Spleen (tissue), 11 donors: ENCODE data around the gene PLEKHJ1. TPM values are rescaled to one million over a fixed set of nuclear protein-coding genes. Genes with fewer than 3 reads are reported as not detected.

ENCODE experiments used
- DNase-seq: peaks from one replicate; pipeline ENCODE4 v3.0.0-alpha.2; 2020
- H3K27ac ChIP-seq, 8 donors: fragments of 200-600 bp; sonication (generic) in 7 of 8; 1 replicate in 4 of 8; 2 replicates in 4 of 8; pipeline versions ENCODE4 v1.5.0 to v1.8.0; 2016 to 2021; ENCODE audit warnings: inconsistent platforms in 4 of 8, mild to moderate bottlenecking in 4 of 8, moderate library complexity in 1 of 8
- H3K27me3 ChIP-seq, 7 donors: fragments of 200-600 bp; sonication (generic) in 6 of 7; replicated peaks in 1 of 7; 1 replicate in 4 of 7; 2 replicates in 3 of 7; pipeline versions ENCODE4 v1.5.0 to v1.8.0; 2016 to 2021; ENCODE audit warnings: inconsistent platforms in 3 of 7, mild to moderate bottlenecking in 1 of 7
- H3K36me3 ChIP-seq, 6 donors: fragments of 200-600 bp; sonication (generic) in 5 of 6; 1 replicate in 4 of 6; 2 replicates in 2 of 6; pipeline versions ENCODE4 v1.5.0 to v1.8.0; 2016 to 2021; ENCODE audit warnings: inconsistent platforms in 2 of 6
- H3K4me1 ChIP-seq, 6 donors: fragments of 200-600 bp; sonication (generic) in 5 of 6; 1 replicate in 3 of 6; 2 replicates in 3 of 6; pipeline versions ENCODE4 v1.5.0 to v1.8.0; 2016 to 2021; ENCODE audit warnings: inconsistent platforms in 3 of 6
- H3K4me3 ChIP-seq, 8 donors: fragments of 200-600 bp; sonication (generic) in 7 of 8; 1 replicate in 4 of 8; 2 replicates in 4 of 8; pipeline versions ENCODE4 v1.5.0 to v1.8.0; 2016 to 2021; ENCODE audit warnings: inconsistent platforms in 4 of 8, mild to moderate bottlenecking in 4 of 8, moderate library complexity in 2 of 8
- H3K9me3 ChIP-seq, 8 donors: fragments of 200-600 bp; sonication (generic) in 7 of 8; 1 replicate in 4 of 8; 2 replicates in 4 of 8; pipeline versions ENCODE4 v1.5.0 to v1.8.0; 2016 to 2021; ENCODE audit warnings: inconsistent platforms in 4 of 8
- CTCF ChIP-seq, 11 experiments: fragments of 200-600 bp in 7 of 11; fragments of 450-650 bp in 4 of 11; sonication (generic) in 4 of 11; IDR thresholded peaks in 8 of 11; conservative IDR thresholded peaks in 3 of 11; 1 replicate in 7 of 11; 2 replicates in 4 of 11; pipeline versions ENCODE4 v1.4.0 to v1.8.0; 2016 to 2021; ENCODE audit warnings: antibody characterized with exemption in 11 of 11, inconsistent platforms in 4 of 11, mild to moderate bottlenecking in 1 of 11
- POLR2A ChIP-seq, 3 donors: fragments of 450-650 bp; IDR thresholded peaks; one replicate each; pipeline ENCODE4 v1.5.1; 2017; ENCODE audit warnings: antibody characterized with exemption in 3 of 3, mild to moderate bottlenecking in 1 of 3
- POLR2AphosphoS5 ChIP-seq, 3 donors: sonication (generic); formaldehyde crosslinking; IDR thresholded peaks; one replicate each; pipeline ENCODE4 v1.5.1; 2017; ENCODE audit warnings: antibody characterized with exemption in 3 of 3
- WGBS, 5 donors: extraction: QIAGEN DNeasy Blood & Tissue Kit in 3 of 5; methylation state at CpG; one replicate each; pipeline versions ENCODE4 v1.1.5 to v1.1.7; 2013 to 2018; 5-methylcytosine and 5-hydroxymethylcytosine counted together
- intact Hi-C: fragments of 100-400 bp; cut with DNase I; formaldehyde crosslinking; loops from one replicate; pipeline ENCODE4 v1.15.0; 2023; ENCODE audit warnings: low total_unique reads
- polyA plus RNA-seq, 3 donors: library from polyadenylated mRNA; stranded (reverse); fragments of 200-250 nt; gene quantifications; one replicate each; pipeline ENCODE4 v1.2.1, GENCODE V29; 2013
- total RNA-seq, 7 donors: library from RNA; depleted of rRNA in 3 of 7; stranded (reverse); fragments of >200 nt in 3 of 7; fragmentation: NEBNext Ultra II Directional in 4 of 7; extraction: Animal tissue kit (Norgen Biotek cat#: 25700) in 4 of 7; gene quantifications; one replicate each; pipeline versions ENCODE4 v1.1.0 to v1.2.1, GENCODE V29; 2016 to 2021
- donor health status: healthy with polysubstance abuse.
- donor health status: DM: no; HTN: no; CAD: no; lungs with moderate emphysema.
- donor health status: DM: no; HTN: no; CAD: no.
- donor health status: Bipolar disorder and iron deficiency.
- donor health status: healthy.
- donor health status: DM: no; HTN: no; CAD: no.
- donor health status: DM: yes; HTN: yes; CAD: no.

The PLEKHJ1 gene
- total and polyA plus RNA-seq, 10 donors: 37.7 to 117 (median 57.4) TPM

DNA sequence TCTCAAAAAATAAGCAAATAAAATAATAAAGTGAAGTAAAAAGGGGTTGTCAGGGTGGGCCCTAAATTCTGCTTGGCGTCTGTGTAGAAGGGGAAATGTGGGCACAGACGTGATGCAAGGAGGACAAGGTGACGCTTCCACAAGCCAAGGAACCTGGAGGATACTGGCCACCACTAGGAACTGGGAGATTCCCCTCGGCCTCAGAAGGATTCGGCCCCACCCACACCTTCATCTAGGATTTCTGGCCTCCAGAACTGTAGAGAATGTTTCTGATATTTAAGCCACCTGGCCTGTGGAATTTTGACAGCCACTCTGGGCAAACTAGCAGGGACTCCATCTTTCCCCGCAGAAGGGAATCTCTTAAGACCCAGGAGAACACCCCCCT lies 1.1 kb downstream of the PLEKHJ1 start:
- WGBS, 5 donors: 45 to 76% (median 59%) methylated on average over 6 of the region's 6 CpGs
- no peak for DNase-seq
- H3K4me1 ChIP-seq: peaks cover 34 to 82% (median 56%) of the 10 kb centered on the region in 6 donors
- H3K27ac ChIP-seq: peak overlapping the region in 6 of 8 donors; percentile 96 to 100 (median 99)
- peak overlapping the region; percentile 74 to 98 (median 94) for H3K4me3 ChIP-seq
- no peaks in the 10 kb centered on the region for H3K27me3 ChIP-seq
- H3K36me3 ChIP-seq: peaks cover 0 to 45% (median 32%) of the 10 kb centered on the region in 6 donors
- intact Hi-C loops: loop anchor here (5.0 to 10.0 kb wide), 2 partner anchors 70 to 157 kb away; partner anchors contain the start of gene DOT1L
- H3K9me3 ChIP-seq: no peaks in the 10 kb centered on the region
- TF ChIP-seq POLR2A (IDR thresholded peaks at IDR 0.05) (no peak), POLR2AphosphoS5 (IDR thresholded peaks at IDR 0.05) (no peak), CTCF (IDR thresholded peaks at IDR 0.05 in 8 of 11, conservative IDR thresholded peaks at IDR 0.05 in 3 of 11) (no peak)

DNA sequence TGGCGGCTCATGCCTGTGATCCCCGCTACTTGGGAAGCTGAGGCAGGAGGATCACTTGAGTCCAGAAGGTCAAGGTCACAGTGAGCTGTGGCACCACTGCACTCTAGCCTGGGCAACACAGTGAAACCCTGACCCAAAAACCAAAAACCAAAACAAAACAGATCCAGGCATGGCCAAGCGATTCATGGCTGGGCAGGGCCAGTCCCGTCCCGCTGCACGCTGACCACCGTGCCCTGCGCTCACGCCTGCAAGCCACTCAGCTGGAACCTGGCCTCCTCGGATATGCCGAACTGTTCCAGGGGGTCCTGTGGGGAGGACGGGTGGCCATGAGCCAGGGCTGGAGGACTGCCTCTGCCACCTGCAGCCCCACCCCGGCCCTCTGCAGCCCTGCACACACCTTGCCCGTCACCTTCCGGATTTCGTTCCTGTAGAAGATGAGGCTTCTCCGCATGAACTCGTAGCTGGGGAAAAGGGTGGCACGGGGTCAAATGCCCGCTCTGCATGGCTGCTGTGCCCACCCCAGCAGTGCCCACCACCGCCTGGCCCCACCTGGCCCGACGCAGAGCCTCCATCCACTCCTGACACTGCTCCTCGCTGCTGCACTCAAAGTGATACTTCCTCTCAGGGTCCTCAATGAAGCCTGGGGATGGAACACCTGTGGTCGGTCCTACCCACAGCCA lies 2.4 kb downstream of the PLEKHJ1 start:
- Histone ChIP-seq H3K4me3 (no peak overlapping the region), H3K36me3 (peaks cover 0 to 58% (median 45%) of the 10 kb centered on the region in 6 donors), H3K9me3 (no peaks in the 10 kb centered on the region), H3K27ac (peak overlapping the region in 2 of 8 donors; percentile 8 to 96), H3K27me3 (no peaks in the 10 kb centered on the region), H3K4me1 (peaks cover 23 to 70% (median 44%) of the 10 kb centered on the region in 6 donors)
- 77 to 89% (median 86%) methylated on average over 9 to 25 of the region's 25 CpGs for WGBS, 5 donors
- DNase-seq: no peak
- TF ChIP-seq POLR2AphosphoS5 (IDR thresholded peaks at IDR 0.05) (peak in 2 of 3 donors; percentile 24 to 72), CTCF (IDR thresholded peaks at IDR 0.05 in 8 of 11, conservative IDR thresholded peaks at IDR 0.05 in 3 of 11) (no peak)
- intact Hi-C loops: loop anchor here (10.0 kb wide), 1 partner anchor 69 kb away; the partner anchor contains the start of gene DOT1L

GRCh38 chr19:2232286-2233151 lies 3.6 kb downstream of the PLEKHJ1 start:
- no peak for DNase-seq
- Histone ChIP-seq H3K27me3 (no peaks in the 10 kb centered on the region), H3K9me3 (no peaks in the 10 kb centered on the region), H3K4me3 (no peak overlapping the region), H3K4me1 (peaks cover 11 to 66% (median 31%) of the 10 kb centered on the region in 6 donors), H3K27ac (peak overlapping the region in 2 of 8 donors; percentile 1 to 2), H3K36me3 (peaks cover 0 to 70% (median 55%) of the 10 kb centered on the region in 6 donors)
- TF ChIP-seq POLR2AphosphoS5 (IDR thresholded peaks at IDR 0.05) (peak in 1 of 3 donors; percentile 3), CTCF (IDR thresholded peaks at IDR 0.05 in 8 of 11, conservative IDR thresholded peaks at IDR 0.05 in 3 of 11) (no peak), POLR2A (IDR thresholded peaks at IDR 0.05) (no peak)
- intact Hi-C loops: loop anchor here (10.0 kb wide), 1 partner anchor 68 kb away; the partner anchor contains the start of gene DOT1L
- 82 to 87% (median 85%) methylated on average over 24 to 30 of the region's 30 CpGs for WGBS, 5 donors
